Measurements from ENCODE around the gene FAM13A. TPM values are rescaled to one million over a fixed set of nuclear protein-coding genes. Genes with fewer than 3 reads are reported as not detected.

FAM13A gene
- total and polyA plus RNA-seq, 10 of the 15 experiments (the other 5 are each of a cell fraction or from before 2014, with no cell fraction given), result 0.05 to 1.8 (median 0.27) TPM; not detected in 1

DNA sequence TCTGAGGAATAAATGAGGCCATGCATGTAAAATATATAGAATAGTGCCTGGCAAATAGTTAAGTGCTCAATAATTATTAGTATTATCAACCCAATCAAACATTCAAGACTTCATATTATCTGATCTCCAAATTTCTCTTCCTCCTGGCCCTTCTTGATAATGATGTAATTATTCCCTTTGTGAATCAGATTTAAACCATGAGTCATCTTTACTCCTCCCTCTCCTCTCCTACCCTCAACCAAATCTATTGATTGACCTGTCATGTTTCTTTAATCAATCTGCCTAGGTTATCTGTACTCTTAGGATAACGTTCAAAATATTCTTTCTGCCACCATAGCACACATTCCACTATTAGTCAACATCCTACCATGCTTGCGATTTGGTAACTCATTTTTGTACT is 229.5 kb downstream of the FAM13A start:
- no peak overlapping the region for H3K27ac ChIP-seq (ENCODE audit: control insufficient read depth, insufficient read depth)
- H3K9me3 ChIP-seq (replicated peaks; ENCODE audit: control insufficient read depth, insufficient read depth, low read length), result no peaks in the 10 kb centered on the region
- H3K36me3 ChIP-seq (ENCODE audit: control insufficient read depth in 2 of 2, insufficient read depth in 2 of 2, low read length in 1 of 2), result no peaks in the 10 kb centered on the region
- no peak overlapping the region for H3K9ac ChIP-seq (ENCODE audit: control insufficient read depth, insufficient read depth, low read length)
- intact Hi-C loops (cut with micrococcal nuclease; ENCODE audit: unreplicated experiment), result no loop called here
- FAIRE-seq (no peak), DNase-seq (ENCODE audit: low read depth, low spot score) (no peak), ATAC-seq (no peak)
- TF ChIP-seq BACH1 (IDR thresholded peaks at IDR 0.05; ENCODE audit: borderline replicate concordance), result no peak
- TF ChIP-seq, protein P1, sequence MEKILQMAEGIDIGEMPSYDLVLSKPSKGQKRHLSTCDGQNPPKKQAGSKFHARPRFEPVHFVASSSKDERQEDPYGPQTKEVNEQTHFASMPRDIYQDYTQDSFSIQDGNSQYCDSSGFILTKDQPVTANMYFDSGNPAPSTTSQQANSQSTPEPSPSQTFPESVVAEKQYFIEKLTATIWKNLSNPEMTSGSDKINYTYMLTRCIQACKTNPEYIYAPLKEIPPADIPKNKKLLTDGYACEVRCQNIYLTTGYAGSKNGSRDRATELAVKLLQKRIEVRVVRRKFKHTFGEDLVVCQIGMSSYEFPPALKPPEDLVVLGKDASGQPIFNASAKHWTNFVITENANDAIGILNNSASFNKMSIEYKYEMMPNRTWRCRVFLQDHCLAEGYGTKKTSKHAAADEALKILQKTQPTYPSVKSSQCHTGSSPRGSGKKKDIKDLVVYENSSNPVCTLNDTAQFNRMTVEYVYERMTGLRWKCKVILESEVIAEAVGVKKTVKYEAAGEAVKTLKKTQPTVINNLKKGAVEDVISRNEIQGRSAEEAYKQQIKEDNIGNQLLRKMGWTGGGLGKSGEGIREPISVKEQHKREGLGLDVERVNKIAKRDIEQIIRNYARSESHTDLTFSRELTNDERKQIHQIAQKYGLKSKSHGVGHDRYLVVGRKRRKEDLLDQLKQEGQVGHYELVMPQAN (conservative IDR thresholded peaks at IDR 0.05), result no peak
- TF ChIP-seq TCF7 (IDR thresholded peaks at IDR 0.05; ENCODE audit: borderline replicate concordance), result no peak
- TF ChIP-seq, protein P2, sequence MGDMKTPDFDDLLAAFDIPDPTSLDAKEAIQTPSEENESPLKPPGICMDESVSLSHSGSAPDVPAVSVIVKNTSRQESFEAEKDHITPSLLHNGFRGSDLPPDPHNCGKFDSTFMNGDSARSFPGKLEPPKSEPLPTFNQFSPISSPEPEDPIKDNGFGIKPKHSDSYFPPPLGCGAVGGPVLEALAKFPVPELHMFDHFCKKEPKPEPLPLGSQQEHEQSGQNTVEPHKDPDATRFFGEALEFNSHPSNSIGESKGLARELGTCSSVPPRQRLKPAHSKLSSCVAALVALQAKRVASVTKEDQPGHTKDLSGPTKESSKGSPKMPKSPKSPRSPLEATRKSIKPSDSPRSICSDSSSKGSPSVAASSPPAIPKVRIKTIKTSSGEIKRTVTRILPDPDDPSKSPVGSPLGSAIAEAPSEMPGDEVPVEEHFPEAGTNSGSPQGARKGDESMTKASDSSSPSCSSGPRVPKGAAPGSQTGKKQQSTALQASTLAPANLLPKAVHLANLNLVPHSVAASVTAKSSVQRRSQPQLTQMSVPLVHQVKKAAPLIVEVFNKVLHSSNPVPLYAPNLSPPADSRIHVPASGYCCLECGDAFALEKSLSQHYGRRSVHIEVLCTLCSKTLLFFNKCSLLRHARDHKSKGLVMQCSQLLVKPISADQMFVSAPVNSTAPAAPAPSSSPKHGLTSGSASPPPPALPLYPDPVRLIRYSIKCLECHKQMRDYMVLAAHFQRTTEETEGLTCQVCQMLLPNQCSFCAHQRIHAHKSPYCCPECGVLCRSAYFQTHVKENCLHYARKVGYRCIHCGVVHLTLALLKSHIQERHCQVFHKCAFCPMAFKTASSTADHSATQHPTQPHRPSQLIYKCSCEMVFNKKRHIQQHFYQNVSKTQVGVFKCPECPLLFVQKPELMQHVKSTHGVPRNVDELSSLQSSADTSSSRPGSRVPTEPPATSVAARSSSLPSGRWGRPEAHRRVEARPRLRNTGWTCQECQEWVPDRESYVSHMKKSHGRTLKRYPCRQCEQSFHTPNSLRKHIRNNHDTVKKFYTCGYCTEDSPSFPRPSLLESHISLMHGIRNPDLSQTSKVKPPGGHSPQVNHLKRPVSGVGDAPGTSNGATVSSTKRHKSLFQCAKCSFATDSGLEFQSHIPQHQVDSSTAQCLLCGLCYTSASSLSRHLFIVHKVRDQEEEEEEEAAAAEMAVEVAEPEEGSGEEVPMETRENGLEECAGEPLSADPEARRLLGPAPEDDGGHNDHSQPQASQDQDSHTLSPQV (IDR thresholded peaks at IDR 0.05), result no peak
- TF ChIP-seq LARP7 (IDR thresholded peaks at IDR 0.05), result no peak
- no peak for TF ChIP-seq POLR2AphosphoS5 (IDR thresholded peaks at IDR 0.05; ENCODE audit: low read length)
- no peak for TF ChIP-seq FOS (IDR thresholded peaks at IDR 0.05; ENCODE audit: borderline replicate concordance, extremely low read depth, insufficient read length)
- TF ChIP-seq, protein P3, sequence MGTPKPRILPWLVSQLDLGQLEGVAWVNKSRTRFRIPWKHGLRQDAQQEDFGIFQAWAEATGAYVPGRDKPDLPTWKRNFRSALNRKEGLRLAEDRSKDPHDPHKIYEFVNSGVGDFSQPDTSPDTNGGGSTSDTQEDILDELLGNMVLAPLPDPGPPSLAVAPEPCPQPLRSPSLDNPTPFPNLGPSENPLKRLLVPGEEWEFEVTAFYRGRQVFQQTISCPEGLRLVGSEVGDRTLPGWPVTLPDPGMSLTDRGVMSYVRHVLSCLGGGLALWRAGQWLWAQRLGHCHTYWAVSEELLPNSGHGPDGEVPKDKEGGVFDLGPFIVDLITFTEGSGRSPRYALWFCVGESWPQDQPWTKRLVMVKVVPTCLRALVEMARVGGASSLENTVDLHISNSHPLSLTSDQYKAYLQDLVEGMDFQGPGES (IDR thresholded peaks at IDR 0.05), result no peak
- no peak for TF ChIP-seq ZNF207 (IDR thresholded peaks at IDR 0.05; ENCODE audit: borderline replicate concordance)
- no peak for TF ChIP-seq HDAC6 (IDR thresholded peaks at IDR 0.05; ENCODE audit: unreplicated experiment)
- no peak for TF ChIP-seq NFYA (IDR thresholded peaks at IDR 0.05; ENCODE audit: borderline replicate concordance, low read depth, low read length)
- no peak for TF ChIP-seq MTA2 (IDR thresholded peaks at IDR 0.05; ENCODE audit: low read depth)
- no peak for TF ChIP-seq PML (IDR thresholded peaks at IDR 0.05; ENCODE audit: low read length)
- H3K4me1 ChIP-seq (ENCODE audit: control insufficient read depth, insufficient read depth, low read length), result peaks cover 5% of the 10 kb centered on the region; the same call in 1 of the 2 replicates
- RAD21 ChIA-PET (ENCODE audit: unreplicated experiment), result no interaction called here
- no peaks in the 10 kb centered on the region for H3K27me3 ChIP-seq (replicated peaks in 1 of 2; ENCODE audit: control insufficient read depth in 2 of 2, insufficient read depth in 2 of 2, low read length in 1 of 2)
- in situ Hi-C loops (cut with MboI), result loop anchor here (10.0 kb wide), 1 partner anchor 287 kb away; the partner anchor contains the start of gene TIGD2
- H4K20me1 ChIP-seq (ENCODE audit: control insufficient read depth, insufficient read depth), result no peaks in the 10 kb centered on the region
- SMC1A ChIA-PET (ENCODE audit: uncharacterized antibody, unreplicated experiment), result interaction anchor here (1.1 to 1.8 kb wide), 2 partner anchors 9 to 11 kb away, joined by 3 to 4 read pairs; no protein-coding TSS in a partner anchor
- POLR2A ChIA-PET, result no interaction called here
- no peak overlapping the region for H3K4me2 ChIP-seq (ENCODE audit: control insufficient read depth, insufficient read depth)
- BruUV-seq (replicated peaks), result no TSS peak
- WGBS (ENCODE audit: insufficient coverage, insufficient replicate concordance, low lambda C conversion rate, missing lambda C conversion rate), result 3% methylated on average over 2 of the region's 2 CpGs
- H3K4me3 ChIP-seq, result no peak overlapping the region
- H2AFZ ChIP-seq (ENCODE audit: control insufficient read depth, low read depth, low read length), result no peak overlapping the region
- CTCF ChIA-PET, result no interaction called here
- no peaks in the 10 kb centered on the region for H3K79me2 ChIP-seq (ENCODE audit: control insufficient read depth, insufficient read depth, low read length)

Measured in GM12878 (cell line).